ENCODE results near the gene TMEM242. TPM values are rescaled to one million over a fixed set of nuclear protein-coding genes. Genes with fewer than 3 reads are reported as not detected.

The TMEM242 gene
- total and polyA plus RNA-seq, 10 of the 15 experiments (the other 5 are each of a cell fraction or from before 2014, with no cell fraction given), result 2.8 to 9.8 (median 5.5) TPM

DNA sequence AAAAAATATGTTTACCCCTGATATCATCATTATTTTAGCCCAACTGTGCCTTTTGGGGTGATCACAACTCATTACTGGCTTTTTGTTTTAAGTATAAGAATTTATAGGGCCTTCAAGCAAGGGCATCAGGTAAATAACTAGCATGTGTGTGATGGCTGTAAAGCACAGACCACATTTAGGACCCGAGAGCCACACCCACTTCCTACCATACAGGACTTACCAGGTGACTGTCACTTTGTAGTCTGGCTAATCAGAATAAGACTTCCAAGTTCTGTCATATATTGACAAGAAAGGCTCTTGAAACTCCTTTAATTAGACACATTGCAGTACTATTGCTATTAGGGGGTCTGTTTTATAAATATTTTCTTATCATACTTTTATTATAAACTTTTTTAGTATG lies 31.1 kb downstream of the TMEM242 start (continued):
- TF ChIP-seq ZNF592 (IDR thresholded peaks at IDR 0.05) (no peak), YY1 (IDR thresholded peaks at IDR 0.05; ENCODE audit: low read depth, low read length) (no peak)

- Histone ChIP-seq H3K4me3 (no peak overlapping the region), H3K36me3 (ENCODE audit: control insufficient read depth in 2 of 2, insufficient read depth in 2 of 2, low read length in 1 of 2) (peaks cover 0 to 4% of the 10 kb centered on the region in 2 experiments; a peak in 2 of 4 replicates), H3K27me3 (replicated peaks in 1 of 2; ENCODE audit: control insufficient read depth in 2 of 2, insufficient read depth in 2 of 2, low read length in 1 of 2) (no peaks in the 10 kb centered on the region), H3K4me1 (ENCODE audit: control insufficient read depth, insufficient read depth, low read length) (no peaks in the 10 kb centered on the region), H3K9me3 (replicated peaks; ENCODE audit: control insufficient read depth, insufficient read depth, low read length) (no peaks in the 10 kb centered on the region), H3K9ac (ENCODE audit: control insufficient read depth, insufficient read depth, low read length) (no peak overlapping the region), H3K27ac (ENCODE audit: control insufficient read depth, insufficient read depth) (no peak overlapping the region), H2AFZ (ENCODE audit: control insufficient read depth, low read depth, low read length) (no peak overlapping the region), H3K79me2 (ENCODE audit: control insufficient read depth, insufficient read depth, low read length) (no peaks in the 10 kb centered on the region), H4K20me1 (ENCODE audit: control insufficient read depth, insufficient read depth) (no peaks in the 10 kb centered on the region), H3K4me2 (ENCODE audit: control insufficient read depth, insufficient read depth) (no peak overlapping the region)
- in situ Hi-C loops (cut with MboI) (no loop called here), intact Hi-C loops (cut with micrococcal nuclease; ENCODE audit: unreplicated experiment) (no loop called here)
- no TSS peak for BruUV-seq (replicated peaks)
- no peak for TF ChIP-seq FOS (IDR thresholded peaks at IDR 0.05; ENCODE audit: borderline replicate concordance, extremely low read depth, insufficient read length)
- POLR2A ChIA-PET, result no interaction called here
- ATAC-seq (no peak), FAIRE-seq (no peak), DNase-seq (ENCODE audit: low read depth, low spot score) (no peak)
- CTCF ChIA-PET, result no interaction called here
- WGBS (ENCODE audit: insufficient coverage, insufficient replicate concordance, low lambda C conversion rate, missing lambda C conversion rate), result 87% methylated on average over 4 of the region's 4 CpGs
- RAD21 ChIA-PET (ENCODE audit: unreplicated experiment), result no interaction called here
- SMC1A ChIA-PET (ENCODE audit: uncharacterized antibody, unreplicated experiment), result no interaction called here
These were observed 32.0 kb downstream of the TMEM242 start for GRCh38 chr6:157291356-157291755.
